ENCODE results near the gene PDE4B.

PDE4B gene

GRCh38 chr1:65882076-65882475 lies 89.4 kb downstream of the PDE4B start:
- no peak for DNase-seq (ENCODE audit: low read depth, low spot score)

DNA sequence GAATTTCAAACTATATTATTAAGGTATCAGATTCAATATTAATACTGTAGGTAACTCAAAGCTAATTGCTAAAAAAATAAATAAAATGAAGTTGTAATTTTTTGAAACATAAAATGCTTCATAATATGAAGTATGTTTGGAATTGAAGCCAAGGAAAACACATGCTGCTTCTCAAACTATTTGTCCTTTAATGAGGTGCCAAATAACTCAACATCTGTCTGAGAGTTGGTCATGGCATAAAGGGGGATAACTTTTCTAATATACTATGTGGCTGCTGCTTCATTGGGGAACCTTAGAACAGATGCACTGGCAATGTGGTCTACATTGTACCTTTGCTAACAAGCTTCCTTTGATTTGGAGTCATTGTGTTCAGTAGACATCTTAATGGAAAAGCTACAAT lies 96.7 kb downstream of the PDE4B start:
- no peak for DNase-seq (ENCODE audit: low read depth, low spot score)

GRCh38 chr1:65890201-65890843 lies 97.6 kb downstream of the PDE4B start:
- DNase-seq (ENCODE audit: low read depth, low spot score), result no peak

DNA sequence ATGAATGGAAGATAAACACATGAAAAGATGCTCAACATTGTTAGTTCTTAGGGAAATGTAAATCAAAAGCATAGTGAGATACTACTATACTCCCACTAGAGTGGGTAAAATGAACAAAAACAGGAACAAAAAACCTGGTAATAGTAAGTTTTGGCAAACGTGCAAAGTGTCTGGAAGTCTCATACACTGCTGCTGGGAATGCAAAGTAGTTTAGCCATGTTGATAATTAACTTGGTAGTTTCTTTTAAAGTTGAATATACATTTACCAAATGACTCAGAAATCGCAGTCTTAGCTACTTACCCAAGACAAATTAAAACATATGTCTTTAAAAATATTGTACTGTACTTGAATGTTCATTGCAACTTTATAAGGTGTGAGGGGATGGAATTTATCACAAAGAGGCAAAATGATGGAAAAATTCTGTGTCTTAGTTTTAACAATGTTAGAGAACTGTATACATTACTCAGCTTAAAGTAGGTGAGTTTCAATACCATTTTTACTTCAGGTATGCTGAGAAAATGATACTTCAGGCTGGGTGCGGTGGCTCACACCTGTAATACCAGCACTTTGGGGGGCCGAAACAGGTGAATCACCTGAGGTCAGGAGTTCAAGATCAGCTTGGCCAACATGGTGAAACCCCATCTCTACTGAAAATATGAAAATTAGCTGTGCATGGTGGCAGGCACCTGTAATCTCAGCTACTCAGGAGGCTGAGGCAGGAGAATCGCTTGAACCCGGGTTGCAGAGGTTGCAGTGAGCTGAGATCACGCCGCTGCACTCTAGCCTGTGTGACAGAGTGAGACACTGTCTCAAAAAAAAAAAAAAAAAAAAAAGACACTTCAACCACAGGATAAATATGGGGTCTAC lies 102.3 kb downstream of the PDE4B start:
- DNase-seq (ENCODE audit: low read depth, low spot score), result no peak

- DNase-seq (ENCODE audit: low read depth, low spot score), result no peak
Observed at GRCh38 chr1:65896721-65897120, 104.0 kb downstream of the PDE4B start.

- DNase-seq (ENCODE audit: low read depth, low spot score), result no peak
Observed at GRCh38 chr1:65897485-65897884, 104.8 kb downstream of the PDE4B start.

DNA sequence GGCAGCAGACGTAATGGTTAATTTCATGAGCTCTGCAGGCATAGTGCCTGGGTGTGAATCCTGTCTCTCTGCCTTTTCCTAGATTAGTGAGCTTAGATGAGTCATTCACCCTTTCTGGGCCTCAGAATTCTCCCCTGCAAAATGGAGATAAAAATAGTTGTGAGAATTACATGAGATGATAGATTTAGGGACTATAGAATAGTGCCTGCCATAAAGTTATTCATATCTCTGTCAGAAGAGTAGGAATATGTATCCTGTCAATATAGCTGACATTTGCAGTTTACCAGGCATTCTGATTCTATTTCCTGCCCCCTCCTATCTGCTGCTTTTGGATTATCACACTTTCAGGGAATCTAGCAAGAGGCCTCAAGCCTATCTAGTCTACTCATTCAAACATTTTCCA lies 112.0 kb downstream of the PDE4B start:
- no peak for DNase-seq (ENCODE audit: low read depth, low spot score)

GRCh38 chr1:65910432-65910831 lies 117.7 kb downstream of the PDE4B start:
- no peak for DNase-seq (ENCODE audit: low read depth, low spot score)

- no peak for DNase-seq (ENCODE audit: low read depth, low spot score)
Observed at GRCh38 chr1:65911679-65912078, 119.0 kb downstream of the PDE4B start.

DNA sequence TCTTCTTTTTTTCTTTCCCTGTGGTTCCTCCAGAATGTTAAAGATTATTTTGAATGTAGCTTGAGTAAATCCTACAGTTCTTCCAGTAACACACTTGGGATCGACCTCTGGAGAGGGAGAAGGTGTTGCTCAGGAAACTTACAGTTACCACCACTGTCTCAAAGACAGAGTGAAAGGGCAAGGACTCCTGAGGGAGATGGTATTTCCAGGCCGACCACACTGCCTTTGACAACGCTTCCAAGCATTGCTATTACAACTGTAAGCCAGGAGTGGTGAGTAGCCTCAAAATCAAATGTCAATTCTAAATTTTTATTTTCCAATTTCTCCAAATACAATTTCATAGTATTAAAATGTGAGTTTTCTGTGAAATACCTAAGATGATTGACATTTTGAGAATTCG lies 125.9 kb downstream of the PDE4B start:
- no peak for DNase-seq (ENCODE audit: low read depth, low spot score)

GRCh38 chr1:65921446-65921845 lies 128.8 kb downstream of the PDE4B start:
- DNase-seq (ENCODE audit: low read depth, low spot score), result no peak

DNA sequence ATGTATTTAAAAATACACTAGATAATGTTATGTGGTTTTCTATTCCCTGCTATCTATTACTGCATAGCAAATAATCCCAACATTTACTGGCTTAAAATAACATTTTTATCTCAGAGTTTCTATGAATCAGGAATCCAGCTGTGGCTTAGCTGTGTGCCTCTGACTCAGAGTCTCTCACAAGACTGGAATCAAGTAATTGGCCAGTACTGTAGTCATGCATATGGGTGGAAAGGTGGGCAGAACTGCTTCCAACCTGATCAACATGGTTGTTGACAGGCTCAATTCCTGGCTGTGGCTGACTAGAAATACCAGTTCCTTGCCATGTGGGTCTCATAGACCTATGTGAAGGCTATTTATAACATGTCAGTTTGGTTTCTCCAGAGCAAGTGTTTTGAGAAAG lies 131.8 kb downstream of the PDE4B start:
- no peak for DNase-seq (ENCODE audit: low read depth, low spot score)

DNA sequence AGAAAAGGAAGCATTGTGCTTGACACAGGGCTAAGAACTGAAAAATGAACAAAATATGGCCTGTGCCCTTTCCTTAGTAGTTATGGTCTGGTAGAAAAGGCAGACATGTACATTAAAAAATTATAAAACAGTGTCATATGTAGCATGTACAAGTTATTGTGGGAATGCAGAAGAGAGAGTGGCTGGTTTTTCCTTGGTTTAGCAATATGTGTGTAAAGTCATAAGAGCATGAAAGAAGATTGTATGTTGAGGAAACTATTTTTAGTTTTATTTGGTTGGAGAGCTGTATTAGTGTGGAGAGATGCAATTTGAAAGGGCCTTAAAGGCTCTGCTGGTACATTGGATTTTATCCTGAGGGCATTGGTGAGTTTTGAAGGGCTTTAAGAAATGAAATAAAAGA lies 145.8 kb downstream of the PDE4B start:
- no peak for DNase-seq (ENCODE audit: low read depth, low spot score)

DNA sequence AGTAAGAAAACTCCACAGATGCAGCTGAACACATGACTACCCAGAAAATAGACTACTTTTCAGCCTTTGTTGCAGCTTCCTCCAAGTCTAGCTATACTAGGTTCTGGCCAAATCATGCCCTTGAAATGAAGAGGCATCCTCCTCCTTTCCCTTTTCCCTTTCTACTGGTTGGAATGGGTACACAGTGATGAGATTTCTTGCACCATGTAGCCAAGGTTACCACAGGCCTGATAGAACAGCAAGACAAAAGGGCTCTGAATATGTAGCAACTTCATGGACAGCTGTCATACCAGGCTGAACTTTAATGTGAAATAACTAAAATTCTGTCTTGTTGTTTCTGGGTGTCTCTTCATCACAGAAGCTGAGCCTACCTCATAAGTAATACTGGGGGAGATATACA lies 146.5 kb downstream of the PDE4B start:
- DNase-seq (ENCODE audit: low read depth, low spot score), result no peak

DNA sequence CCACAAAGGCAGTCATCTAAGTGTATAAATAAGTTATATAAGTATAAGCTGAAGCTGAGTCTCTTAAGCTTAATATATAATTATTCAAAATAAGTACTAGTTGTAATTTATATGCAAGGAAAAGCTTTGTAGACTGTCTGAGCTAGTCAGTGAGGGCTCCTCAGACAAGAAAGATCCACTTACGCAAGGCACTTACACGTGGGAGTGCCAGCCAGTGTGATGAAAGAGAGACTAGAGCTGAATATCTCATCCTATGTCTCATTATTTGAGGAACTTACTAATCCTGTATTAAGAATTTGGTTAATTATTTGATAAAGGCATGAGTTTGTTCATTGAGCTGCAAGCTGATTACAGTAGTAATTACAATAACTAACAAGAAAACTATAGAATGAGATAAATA lies 146.9 kb downstream of the PDE4B start:
- DNase-seq (ENCODE audit: low read depth, low spot score), result no peak

GRCh38 chr1:65940126-65940525 lies 147.4 kb downstream of the PDE4B start:
- no peak for DNase-seq (ENCODE audit: low read depth, low spot score)

DNA sequence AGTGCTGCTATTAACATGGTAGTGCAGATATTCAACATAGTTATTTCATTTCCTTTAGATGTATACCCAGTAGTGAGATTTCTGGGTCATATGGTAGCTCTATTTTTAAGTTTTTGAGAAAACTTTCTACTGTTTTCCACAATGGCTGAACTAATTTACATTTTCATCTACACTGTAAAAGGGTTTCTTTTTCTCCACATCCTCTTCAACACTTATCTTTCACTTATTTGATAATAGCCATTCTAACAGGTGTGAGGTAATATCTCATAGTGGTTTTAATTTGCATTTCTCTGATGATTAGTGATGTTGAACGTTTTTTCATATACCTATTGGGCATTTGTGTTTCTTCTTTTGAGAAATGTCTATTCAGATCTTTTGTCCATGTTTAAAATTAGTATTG lies 149.8 kb downstream of the PDE4B start:
- no peak for DNase-seq (ENCODE audit: low read depth, low spot score)

DNA sequence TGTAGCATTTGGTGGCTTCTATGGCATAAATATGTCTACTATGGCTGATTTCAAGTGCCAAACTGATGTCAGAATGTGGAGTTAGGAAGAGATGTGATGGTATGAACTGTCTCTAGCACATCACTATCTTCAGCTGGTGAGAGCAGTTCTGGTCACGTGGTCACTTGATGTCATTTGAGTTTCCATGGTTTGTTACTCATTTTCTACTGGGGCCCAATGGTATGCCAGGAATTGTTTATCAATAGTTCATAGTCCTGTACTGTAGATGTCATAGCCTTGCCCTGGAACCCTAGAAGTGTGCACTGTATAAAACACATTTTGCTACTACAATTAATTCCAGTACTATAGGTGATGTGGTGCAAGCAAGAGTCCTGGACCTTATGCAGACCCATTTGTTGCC lies 153.7 kb downstream of the PDE4B start:
- no peak for DNase-seq (ENCODE audit: low read depth, low spot score)

GRCh38 chr1:65946960-65947359 lies 154.3 kb downstream of the PDE4B start:
- DNase-seq (ENCODE audit: low read depth, low spot score), result no peak

DNA sequence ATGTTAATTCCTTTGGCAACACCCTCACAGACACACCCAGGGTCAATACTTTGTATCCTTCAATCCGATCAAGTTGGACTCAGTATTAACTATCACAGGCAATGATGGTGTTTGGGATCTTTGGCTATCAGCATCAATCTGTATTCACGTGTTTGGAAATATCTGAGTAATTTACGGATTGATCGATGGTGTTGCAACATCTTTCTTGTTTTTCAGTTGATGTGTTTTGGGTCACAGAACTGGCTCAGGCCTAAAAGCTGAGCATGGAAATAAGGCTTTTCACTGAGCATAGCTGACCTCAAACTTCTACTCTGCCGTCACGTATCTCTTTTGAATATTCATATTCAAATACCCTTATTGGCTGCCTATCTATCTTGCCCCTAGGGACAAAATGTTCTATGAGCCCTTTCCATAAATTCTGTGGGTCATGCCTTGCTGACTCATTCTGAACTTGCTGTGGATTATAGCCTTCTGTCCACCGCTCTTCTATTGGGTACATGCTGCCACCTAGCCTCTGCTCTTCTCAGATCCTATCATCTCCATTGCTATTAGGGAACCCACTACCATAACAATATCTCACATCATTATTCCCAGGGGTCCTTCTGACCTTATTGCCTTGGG lies 156.0 kb downstream of the PDE4B start:
- DNase-seq (ENCODE audit: low read depth, low spot score), result no peak

GRCh38 chr1:65949230-65949626 lies 156.5 kb downstream of the PDE4B start:
- no peak for DNase-seq (ENCODE audit: low read depth, low spot score)

DNA sequence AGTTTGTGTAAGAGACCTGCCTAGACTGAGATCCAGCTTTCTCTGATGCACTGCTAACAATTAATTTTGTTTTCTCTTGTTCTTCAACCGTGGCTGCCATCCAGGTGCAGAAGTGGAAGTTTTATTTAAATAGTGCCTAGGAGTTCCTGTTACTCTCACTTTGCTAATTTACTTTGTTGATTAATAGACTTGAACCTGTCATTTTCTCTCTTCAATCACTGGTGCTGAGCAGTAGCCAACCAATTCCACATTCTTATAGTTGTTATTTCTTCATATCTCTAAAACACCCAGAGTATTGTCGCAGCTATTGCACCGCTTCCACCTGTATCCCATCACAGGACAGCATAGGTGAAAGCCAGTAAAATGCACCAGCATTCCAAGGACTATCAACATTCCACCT lies 157.2 kb downstream of the PDE4B start:
- DNase-seq (ENCODE audit: low read depth, low spot score), result no peak

DNA sequence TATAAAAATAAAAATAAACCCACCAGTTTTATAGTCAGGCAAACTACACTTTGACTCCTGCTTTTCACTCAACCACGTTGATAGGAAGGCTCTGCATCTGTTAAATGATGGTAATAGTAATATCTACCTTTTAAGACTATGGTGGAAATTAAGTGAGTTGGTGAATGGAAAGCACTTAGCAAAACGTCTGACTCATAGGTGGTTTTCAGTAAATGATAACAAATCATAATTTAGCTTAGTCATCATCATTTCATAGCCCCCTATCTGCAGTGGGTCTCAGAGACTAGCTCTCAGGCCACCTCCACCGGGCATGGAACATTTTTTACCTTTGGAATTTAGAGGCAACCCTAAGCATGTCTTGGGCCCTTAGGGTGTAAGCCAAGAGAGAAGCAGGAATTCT lies 160.0 kb downstream of the PDE4B start:
- no peak for DNase-seq (ENCODE audit: low read depth, low spot score)

Data from brain pericyte (primary cell).